Measurements from ENCODE around the gene GLUL.
"Not testable (repeated sequence)": the region's sequence is repeated elsewhere in the genome, so short reads cannot be mapped to it uniquely, and the experiment has no call there.

The GLUL gene

DNA sequence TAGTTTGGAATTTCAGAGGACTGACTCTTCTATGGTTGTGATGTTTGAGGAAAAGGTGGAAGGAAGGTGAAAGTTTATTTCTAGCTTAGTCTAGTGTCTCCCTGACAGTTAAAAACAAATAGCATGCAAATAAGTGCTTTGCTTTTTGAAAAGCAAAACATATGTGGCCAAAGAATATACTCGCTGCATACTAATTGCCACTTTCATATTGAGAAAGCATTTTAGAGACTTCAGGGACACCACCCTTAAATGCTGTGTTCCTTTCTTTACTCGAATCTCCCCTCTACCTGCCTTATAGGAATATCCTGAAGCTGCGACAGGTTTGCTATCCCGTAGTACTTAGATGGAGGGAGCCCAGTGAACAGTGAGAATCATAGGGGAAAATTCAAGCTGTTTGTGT lies 23.2 kb downstream of the GLUL start:
- no peak for DNase-seq (ENCODE audit: low read depth)

DNA sequence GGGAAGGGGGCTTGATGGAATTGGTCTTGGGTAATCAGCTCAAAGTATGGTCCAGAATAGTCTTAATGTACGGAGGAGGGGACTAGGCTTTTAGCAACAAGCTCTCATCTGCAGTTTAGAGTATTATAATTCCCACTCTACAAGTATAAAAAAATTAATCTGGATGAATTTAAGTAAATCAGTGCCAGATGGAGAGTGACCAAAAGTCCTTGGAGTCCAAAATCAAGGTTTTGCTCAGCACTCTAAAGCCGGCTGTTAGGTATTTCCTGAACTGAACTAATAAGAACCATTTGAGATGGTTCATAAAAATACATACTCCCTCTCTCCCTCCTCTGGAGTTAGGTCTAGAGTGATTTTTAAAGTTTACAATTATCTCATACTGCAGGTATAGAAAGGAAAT lies 23.7 kb downstream of the GLUL start:
- no peak for DNase-seq (ENCODE audit: low read depth)

DNA sequence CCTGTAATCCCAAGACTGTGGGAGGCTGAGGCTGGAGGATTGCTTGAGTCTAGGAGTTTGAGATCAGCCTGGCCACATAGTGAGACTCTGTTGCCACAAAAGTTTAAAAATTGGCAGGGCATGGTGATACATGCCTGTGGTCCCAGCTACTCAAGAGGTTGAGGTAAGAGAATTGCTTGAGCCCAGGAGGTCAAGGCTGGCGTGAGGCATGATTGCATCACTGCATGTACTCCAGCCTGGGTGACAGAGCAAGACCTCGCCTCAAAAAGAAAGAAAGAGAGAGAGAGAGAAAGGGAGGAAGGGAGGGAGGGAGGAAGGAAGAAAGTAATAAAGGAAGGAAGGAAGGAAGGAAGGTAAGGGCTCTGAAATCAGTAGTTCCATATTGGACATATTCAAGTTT lies 25.0 kb downstream of the GLUL start:
- no peak for DNase-seq (ENCODE audit: low read depth)

DNA sequence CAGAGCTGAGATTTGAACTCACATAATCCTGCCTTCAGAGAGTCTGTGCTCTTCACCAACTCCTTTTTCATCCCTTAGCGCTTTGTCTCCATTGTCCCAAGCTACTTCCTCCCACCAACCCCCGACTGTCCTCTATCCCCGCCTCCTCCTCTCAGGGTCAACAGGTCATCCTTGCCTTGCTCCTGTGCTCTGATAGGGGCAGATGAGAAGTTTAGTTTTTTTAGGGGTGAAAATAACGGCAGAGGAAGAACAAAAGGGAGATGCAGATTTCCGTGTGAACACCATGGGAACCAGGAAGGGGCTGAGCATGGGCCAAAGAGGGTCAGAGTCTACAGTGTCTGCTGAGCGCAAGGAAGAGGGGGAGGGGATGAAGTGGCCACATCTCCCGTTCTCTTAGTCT lies 31.9 kb downstream of the GLUL start:
- no peak for DNase-seq (ENCODE audit: low read depth)

DNA sequence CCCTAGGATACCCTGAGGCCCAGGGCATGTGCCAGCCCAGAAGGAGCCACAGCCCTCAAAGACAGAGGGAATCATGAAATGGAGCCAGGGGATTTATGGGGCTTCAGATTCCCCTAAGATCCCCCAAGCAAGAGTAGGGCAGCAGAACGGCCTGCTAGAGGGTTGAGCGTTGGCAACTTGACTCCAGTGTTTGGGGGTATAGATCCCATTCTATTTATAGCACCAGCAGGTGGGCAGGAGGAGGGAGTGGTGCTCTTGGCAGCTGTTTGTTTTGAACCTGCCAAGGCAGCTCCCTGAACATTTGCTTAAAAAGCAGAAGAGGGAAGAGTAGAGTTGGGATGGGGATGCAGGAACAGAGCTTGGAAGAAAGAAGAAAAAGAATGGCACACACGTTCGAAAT lies 33.7 kb downstream of the GLUL start:
- no peak for DNase-seq (ENCODE audit: low read depth)

DNA sequence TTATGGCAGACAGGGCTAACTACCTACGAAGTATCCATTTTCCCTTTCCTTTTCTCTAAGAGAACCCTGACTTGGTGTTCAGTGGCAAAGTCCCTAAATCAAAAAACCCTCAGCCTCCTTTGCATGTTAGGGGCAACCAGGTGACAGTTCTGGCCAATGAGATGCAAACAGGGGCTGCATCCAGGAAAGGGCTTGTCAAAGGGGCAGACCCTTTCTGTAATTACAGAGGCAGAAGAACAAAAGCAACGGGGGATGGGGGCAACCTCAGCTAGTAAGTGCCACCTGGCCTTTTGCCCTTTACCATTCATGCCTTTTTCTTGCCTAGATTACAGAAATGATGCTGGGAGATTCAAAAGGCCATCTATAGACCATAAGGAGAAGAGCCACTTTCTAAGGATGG lies 34.4 kb downstream of the GLUL start:
- DNase-seq (ENCODE audit: low read depth): no peak

DNA sequence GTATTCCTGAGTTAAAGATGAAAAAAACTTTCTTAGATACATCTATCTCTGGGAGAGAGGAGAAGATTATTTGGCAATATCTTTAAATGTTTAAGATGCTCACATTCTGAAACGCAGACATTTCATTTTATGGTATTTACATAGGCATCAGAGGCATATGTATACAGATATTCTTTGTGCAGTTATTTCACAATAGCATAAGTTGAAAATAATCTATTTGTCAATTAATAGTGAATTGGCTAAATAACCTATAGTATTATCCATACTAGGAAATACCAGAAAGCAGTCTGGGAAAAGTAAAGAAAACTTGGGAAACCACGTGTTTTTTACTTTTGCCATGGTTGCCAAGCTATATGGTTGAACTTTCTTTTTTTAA lies 35.9 kb downstream of the GLUL start:
- DNase-seq (ENCODE audit: low read depth): no peak

DNA sequence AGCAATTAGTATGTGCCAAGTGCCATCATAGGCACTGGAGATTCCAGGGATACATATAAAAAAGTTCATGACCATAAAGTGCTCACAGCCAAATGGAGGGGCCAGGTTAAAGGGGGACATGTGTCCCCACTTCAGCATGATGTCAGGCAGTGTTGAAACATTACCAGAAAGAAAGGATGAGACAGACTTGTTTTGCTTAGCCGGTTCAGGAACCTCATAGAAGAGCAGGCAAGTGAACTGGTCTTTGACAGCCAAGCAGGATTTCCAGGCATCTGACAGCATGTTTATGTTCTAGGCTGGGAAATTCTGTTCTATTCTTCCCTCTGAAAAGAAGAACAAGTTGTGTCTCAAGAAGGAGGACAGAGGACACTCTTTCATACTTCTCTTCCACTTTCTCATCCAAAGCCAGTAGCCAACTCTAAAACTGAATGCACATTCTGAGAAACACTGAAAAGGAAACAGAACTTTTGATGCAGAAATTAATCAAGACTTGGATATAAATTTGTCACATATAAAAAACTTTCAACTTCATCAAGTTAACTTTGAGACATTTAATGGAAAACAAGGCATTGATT lies 39.7 kb downstream of the GLUL start:
- no peak for DNase-seq (ENCODE audit: low read depth)

DNA sequence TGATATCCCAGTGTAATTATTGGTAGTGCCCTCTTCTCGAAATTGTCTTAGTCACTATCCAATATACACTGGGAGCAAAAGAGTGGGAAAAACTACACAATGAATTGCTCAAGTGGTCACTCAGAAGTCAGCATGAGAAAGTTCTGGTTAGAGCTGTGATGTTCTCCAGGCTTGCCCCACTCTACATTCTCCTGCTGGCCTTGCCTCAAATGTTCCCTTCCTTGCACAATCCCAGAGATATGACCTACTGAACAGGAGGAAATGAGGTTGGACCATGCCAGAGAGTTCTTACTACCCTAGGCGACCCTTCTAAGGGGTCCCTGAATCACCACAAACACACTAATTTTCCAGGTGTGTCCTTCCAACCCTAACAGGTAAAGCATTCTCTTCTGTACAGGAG lies 40.8 kb downstream of the GLUL start:
- DNase-seq (ENCODE audit: low read depth): no peak

DNA sequence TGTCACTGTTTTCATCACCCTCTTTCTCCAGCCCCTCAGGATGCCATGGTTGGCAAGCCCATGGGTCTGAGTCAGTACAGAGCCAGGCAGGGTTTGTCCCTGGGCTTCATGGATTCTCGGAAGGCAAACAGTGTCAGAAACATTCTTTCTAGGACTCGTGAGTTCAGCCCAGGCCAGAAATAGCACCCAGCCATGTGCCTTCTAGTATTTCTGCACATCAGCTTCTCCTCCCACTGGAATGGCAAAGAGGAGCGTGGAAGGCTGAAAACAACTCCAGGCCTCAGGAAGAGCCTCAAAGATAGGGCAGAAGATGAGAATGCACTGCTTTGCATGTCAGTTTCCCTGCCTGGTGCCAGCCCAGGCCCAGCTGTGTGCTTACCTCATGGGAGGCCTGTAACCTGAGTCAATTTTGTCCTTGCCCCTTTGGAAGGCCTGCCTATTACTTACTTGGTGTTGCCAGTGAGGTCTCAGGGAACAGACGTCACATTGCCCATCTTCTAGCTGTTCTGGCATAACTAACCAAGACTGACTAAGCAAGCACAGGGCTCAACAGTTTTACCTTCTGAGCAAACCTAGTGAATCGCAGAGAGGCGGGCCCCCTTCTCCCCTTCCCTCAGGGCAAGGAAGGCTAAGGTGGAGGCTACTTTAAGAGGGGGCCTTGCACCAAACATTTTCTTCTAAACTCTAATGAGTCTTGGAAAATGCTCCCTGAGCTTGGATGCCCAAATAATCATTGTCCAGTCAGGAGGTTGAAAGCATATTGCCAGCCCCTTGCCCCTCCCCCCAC lies 42.4 kb downstream of the GLUL start:
- no peak for DNase-seq (ENCODE audit: low read depth)

DNA sequence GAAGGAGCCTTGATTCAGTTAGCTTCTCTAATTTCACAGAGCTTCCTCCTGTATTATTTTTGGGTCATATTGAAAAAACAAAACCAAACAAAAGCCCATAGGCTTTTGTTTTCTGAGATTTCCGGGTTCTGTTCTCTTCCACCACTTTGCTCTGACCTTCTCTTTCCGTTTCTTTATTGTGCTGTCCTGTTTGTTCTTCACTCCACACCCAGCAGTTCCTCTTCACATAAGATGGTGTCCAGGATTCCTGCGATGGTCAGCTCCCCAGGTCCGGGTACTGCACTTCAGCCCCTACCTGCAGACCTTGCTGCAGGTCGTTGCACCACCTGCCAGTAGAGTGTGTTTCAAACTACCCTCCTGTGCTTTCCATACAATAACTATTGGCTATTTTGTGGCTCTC lies 44.6 kb downstream of the GLUL start:
- DNase-seq (ENCODE audit: low read depth): no peak

DNA sequence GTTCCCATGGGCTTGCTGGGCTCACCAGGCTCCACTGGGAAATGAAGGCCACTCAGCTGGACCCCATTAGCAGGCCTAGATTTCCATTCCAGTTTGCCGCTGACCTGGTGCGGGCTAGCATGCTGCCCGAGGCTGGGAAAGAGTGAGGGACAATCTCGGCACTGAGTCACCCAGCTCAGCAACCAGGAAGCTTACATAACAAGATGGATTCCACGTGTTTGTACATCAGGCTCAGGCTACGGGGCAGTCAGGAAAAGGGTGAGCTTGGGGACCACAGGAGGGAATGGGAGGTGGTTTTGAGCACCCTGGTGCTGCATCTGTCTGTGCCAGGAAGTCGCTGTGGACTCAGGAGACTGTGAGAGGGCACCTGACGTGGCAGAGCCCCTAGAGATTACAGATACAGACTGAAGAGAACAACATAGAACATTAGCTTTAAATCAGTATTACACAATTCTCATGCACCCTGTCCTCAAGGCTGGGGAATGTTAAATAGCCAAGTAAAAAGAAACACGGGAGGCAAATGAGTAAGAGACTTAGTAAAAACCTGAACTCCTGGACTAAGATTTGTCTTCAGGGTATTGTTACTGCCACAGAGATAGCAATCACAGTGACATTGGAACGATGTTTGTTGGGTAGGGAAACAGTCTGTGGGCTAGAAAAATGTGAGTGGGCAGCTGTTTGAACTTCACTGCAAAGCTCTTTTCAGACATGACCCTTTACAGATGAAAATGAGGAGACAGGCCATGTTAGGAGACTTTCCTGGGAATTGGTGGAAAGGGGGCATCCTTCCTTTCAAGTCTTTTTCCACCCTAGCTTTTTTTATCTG lies 51.1 kb downstream of the GLUL start:
- no peak for DNase-seq (ENCODE audit: low read depth)

DNA sequence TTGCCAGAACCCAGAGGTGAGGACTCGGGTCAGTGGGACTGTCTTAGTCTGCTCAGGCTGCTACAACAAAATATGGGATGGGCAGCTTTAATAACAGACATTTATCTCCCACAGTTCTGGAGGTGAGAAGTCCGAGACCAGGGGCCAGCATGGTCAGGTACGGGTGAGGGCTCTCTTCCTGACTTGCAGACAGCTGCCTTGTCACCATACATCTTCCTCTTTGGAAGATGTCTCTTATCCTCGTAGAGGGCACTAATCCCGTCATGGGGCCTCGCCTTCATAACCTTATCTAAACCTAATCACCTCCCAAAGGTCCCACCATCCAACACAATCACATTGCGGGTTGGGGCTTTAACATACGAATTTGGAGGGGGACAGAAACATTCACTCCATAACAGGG lies 51.9 kb downstream of the GLUL start:
- no peak for DNase-seq (ENCODE audit: low read depth)

DNA sequence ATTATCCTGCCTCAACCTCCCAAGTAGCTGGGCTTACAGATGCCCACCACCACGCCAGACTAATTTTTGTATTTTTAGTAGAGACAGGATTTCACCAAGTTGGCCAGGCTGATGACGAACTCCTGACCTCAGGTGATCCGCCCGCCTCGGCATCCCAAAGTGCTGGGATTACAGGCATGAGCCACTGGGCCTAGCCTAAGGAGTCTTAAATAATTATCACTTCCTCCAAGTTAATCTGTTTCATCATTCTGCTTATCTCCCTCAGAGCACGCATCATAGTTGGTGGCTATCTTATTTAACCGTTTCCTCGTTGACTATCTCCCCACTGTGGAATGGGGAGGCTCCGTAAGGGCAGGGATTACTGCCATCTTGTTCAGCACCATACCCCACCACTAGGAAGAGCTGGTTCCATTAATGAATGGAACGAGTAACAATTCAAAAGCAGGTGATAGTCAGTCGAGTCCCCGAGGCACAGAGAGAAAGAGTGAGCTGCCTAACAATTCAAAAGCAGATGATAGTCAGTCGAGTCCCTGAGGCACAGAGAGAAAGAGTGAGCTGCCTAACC lies 52.7 kb downstream of the GLUL start:
- DNase-seq (ENCODE audit: low read depth): no peak

DNA sequence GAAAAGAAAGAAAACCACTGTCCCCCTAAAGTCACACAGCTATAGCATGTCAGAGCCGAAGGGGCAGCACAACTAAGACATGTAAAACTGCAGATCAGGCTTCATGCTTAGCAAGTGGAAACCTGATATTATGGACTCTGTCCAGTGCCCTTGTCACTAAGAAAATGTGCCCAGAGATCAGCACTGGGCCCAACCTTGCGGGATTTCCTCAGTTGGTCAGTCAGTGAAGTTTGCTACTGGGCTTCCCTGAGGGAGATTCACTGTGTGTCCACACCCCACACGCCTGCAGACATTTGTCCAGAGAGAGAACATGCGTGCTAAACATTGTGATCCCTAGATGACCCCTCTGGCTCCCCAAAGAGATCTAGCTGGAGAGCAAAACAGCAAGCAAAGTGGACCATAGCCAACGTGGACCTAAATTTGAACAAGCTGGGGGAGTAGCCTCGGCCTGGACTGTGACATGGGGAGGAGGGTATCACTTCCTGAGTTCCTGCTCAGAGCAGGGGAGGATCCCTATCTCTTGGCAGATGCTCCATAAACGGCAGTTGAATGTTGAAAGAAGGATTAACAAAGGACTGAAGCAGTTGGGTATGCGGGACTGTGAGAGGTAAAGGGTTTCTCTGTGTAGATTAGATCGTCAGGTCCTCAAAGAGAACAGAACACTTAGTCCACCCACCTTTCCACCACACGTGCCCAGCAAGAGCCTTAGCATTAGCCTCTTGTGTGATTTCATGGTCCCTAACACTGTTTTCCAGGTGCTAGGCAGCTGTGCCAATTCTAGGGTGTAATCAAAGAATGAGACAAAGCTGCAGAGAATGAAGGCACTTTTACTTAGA lies 53.6 kb downstream of the GLUL start:
- no peak for DNase-seq (ENCODE audit: low read depth)

DNA sequence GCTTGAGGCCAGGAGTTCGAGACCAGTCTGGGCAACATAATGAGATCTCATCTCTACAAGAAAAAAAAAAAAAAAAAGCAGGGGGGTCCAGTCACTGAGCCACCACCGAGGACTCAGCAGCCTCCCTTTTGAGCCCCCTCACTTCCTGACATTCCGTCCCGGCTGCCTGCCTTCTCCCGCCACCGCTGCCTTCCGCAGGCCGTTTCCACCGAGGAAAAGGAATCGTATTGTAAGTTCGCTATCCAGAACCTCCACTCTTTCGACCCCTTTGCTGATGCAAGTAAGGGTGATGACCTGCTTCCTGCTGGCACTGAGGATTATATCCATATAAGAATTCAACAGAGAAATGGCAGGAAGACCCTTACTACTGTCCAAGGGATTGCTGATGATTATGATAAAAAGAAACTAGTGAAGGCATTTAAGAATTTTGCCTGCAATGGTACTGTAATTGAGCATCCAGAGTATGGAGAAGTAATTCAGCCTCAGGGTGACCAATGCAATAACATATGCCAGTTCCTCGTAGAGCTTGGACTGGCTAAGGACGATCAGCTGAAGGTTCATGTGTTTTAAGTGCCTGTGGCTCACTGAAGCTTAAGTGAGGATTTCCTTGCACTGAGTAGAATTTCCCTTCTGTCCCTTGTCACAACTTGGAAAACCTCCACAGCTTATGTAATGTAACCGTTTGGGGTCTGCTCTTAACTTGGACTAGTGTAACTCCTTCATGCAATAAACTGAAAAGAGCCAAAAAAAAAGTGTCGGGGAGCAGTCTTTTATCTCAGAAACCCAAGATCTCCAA lies 55.6 kb downstream of the GLUL start:
- no peak for DNase-seq (ENCODE audit: low read depth)

DNA sequence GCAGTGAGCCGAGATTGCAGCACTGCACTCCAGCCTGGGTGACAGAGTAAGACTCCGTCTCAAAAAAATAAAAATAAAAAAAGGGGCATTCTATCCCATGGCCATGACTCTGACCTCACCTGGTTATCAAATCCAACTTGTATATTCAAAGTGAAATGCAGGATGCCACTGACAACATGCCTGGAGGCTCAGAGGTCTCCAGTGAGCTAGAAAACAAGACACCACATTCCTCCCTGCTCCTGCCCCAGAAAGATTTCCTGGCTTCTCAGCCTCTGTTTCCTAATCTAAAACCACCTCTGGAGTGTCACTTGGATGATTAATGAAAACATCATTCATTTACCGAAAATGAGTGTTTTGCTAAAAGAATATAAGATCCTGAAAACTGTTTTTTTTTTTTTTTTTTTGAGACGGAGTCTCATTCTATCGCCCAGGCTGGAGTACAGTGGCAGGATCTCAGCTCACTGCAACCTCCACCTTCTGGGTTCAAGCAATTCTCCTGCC lies 58.5 kb downstream of the GLUL start:
- not testable (repeated sequence) for DNase-seq (ENCODE audit: low read depth)

DNA sequence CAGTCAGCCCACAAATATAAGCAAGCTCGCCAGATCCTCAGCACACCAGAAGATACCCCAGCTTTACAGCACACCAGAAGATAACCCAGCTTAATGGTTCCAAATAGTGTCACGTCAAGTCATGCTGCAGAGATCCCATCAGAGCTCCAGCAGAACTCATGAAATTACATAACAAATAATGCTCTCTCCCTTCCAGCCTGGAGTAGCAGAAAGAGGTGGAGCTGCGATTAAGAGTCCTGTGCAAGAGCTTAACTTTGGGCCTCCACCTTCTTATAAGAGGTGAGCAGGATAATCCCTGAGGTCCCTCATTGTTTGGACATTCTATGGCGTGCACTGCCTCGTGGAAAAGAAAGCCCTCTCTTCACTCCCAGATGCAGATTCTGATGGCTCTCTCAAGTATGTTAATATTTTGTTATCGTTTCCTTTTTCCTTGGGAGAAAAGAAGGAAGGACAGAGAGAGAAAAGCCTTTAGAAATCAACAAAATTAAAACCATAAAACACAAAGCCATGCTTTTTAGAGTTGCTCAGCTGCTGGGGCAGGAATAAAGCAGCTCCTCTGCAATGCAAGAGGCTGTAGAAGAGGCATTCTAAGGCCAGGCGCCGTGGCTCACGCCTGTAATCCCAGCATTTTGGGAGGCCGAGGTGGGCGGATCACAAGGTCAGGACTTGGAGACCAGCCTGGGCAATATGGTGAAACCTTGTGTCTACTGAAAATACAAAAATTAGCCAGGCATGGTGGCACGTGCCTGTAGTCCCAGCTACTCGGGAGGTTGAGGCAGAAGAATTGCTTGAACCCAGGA lies 59.1 kb downstream of the GLUL start:
- no peak for DNase-seq (ENCODE audit: low read depth)

All from non-pigmented ciliary epithelial cell (primary cell).